NCI-H2196 (cell line): Measurements from ENCODE around the gene SBK1.

Source experiments
- DNase-seq: peaks from one replicate; lab custom pipeline; 2025; ENCODE audit not compliant: unreplicated experiment; lab: John Stamatoyannopoulos, UW

The SBK1 gene

GRCh38 chr16:28280881-28281836, 11.2 kb upstream of the SBK1 start:
- no peak for DNase-seq

GRCh38 chr16:28282045-28282444, 10.3 kb upstream of the SBK1 start:
- DNase-seq: no peak

- DNase-seq: no peak
Measured at GRCh38 chr16:28283173-28283572, 9.2 kb upstream of the SBK1 start.

DNA sequence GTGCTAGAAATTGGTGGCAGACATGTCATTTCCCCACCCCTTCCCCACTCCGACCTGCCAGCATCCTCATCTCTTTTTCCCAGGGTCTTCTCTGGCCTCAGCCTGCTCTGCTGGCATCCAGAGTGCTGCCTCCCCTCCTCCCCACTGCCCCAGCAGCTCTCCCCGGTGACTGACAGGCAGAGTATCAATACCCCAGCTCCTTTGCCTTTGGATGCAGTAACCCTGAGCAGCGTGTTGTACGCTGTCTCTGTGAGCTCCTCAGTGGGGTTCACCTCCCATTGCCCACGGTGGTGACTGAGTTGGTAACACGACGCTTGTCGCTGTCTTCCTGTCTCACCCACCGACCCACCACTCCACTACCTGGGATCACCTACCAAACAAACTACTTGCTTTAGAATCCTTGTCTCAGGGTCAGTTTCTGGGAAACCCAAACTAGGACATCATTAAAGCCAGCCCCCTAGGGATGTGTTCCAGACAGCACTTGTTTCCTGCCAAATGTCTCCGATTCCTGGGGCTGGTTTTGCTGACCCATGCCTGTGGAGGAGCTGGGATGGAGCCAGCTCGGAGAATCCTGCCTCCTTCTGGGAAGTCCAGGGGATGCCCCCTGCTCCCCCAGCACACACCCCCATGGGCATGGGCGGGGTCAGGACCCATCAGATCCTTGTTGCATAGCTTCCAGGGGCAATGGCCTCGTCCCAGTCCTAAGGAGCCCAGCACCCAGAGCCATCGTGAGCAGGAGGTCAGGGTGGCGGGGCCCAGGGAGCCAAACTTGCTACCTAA, 8.3 kb upstream of the SBK1 start:
- DNase-seq: no peak

DNA sequence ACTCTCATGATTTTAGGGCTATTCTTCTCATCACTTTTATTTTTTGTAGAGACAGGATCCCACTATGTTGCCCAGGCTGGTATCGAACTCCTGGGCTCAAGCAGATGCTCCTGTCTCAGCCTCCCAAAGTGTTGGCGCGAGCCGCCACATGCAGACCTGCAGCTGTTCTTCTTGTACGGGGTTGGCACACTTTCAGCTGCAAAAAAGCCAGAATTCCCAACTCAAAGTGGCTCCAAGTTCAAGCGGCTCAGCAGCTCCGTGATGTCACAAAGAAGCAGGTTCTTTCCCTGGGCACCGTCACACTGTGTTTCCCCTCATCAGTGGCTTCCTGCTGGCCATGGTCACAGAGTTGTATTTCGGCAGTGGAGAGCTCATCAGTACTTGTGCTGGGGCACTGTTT, 6.7 kb upstream of the SBK1 start:
- DNase-seq: no peak

- no peak for DNase-seq
Measured at GRCh38 chr16:28288114-28288513, 4.2 kb upstream of the SBK1 start.

GRCh38 chr16:28289048-28289447, 3.3 kb upstream of the SBK1 start:
- no peak for DNase-seq

DNA sequence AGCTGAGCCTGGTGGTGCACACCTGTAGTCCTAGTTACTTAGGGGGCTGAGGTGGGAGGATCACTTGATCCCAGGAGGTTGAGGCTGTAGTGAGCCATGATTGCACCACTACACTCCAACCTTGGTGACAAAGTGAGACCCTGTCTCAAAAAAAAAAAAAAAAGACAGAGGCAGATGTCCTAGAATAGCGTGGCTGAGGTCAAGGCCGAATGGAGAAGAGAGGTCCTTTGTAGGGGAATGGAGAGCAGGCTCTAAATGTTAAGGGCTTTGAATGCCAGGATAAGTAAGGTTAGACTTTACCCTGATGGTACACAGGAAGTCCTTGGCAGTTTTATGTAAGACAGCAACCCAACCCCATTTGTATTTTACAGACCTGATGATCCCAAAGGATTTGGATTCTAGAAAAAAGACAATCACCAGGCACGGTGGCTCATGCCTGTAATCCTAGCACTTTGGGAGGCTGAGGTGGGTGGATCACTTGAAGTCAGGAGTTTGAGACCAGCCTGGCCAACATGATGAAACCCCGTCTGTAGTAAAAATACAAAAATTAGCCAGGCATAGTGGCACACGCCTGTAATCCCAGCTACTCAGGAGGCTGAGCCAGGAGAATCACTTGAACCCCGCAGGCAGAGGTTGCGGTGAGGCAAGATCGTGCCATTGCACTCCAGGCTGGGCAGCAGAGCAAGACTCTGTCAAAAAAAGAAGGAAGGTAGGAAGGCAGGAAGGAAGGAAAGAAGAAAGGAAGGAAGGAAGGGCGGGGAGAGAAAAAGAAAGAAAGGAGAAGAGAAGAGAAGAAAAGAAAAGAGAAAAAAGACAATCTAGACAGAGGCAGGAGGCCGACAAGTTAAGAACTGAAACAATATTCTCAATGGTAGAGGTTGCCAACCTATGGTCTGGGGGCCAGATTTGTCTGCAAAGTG, 2.1 kb upstream of the SBK1 start:
- DNase-seq: no peak

DNA sequence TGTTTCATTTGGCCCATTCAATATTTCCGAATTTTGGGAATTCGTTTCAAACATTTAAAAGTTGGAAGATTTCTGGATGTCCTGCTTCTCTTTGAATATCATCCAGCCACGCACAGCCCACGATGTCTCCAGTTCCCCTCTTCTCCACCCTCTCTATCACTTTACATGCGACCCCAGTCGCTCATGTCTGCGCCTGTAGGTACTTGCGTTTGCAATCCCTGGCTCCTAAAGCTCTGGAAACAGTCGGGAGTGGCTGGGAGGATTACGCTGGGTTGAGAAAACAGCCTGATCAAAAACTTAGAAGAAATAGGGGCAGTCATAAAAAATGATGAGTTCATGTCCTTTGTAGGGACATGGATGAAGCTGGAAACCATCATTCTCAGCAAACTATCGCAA, 1.5 kb upstream of the SBK1 start:
- no peak for DNase-seq

- DNase-seq: peak; percentile 44
Measured at GRCh38 chr16:28292731-28293600, 641 bp downstream of the SBK1 start.

DNA sequence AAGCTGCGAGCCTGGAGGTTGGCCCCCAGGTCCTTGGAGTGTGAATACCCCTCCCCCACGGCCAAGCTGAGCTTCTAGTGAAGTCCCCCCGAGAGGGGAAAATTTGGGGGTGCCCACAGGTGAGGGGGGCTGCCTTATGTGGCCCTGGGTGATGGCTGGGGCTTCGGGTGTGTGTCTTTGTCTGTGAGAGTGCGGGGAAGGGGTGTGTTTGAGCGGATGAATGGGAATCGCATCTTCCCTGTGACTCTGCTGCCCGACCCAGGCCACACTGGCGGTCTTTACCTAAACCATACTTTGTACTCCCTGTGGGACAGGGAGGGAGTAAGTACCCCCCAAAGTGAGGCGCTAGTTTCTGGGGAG, 1.3 kb downstream of the SBK1 start:
- no peak for DNase-seq

DNA sequence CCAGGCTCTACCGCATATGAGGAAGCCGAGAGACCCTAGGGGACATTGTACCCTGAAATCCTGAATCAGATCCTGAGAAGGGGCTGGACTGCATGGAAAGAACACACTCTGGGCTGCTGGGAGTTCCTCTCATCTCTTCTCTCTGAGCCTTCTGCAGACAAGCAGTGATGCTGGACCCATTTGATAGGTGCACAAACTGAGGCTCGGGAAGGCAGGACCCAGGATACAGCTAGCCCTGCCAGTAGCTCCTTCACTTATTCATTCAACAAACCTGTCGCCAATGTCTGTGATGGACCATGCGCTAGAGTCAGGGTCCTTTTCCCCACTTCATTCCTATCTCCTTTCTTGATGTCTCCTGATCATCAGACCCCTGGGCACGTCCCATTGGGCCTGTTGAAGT, 1.9 kb downstream of the SBK1 start:
- DNase-seq: no peak

GRCh38 chr16:28295276-28295675, 3.0 kb downstream of the SBK1 start:
- no peak for DNase-seq

- no peak for DNase-seq
Measured at GRCh38 chr16:28297308-28297707, 5.0 kb downstream of the SBK1 start.

GRCh38 chr16:28297784-28298510, 5.6 kb downstream of the SBK1 start:
- peak; percentile 15 for DNase-seq

DNA sequence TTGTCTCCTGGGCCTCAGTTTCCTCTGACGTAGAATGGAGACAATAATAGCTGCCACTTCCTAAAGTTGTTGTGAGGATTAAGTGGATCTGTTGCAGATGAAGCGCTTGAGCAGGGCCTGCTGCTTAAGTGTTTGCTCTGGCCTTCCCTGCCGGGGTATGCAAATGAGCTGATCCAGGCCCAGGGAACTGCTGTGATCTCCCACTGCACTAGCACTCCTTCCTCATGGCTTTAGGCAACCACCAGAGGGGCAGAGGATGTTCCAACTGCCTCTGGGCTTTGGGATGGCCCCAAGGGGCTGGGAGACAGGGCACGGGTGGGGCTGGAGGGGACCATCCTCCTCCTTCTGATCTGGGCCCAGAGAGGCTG, 6.2 kb downstream of the SBK1 start:
- peak; percentile 10 for DNase-seq

GRCh38 chr16:28300327-28300726, 8.0 kb downstream of the SBK1 start:
- no peak for DNase-seq

DNA sequence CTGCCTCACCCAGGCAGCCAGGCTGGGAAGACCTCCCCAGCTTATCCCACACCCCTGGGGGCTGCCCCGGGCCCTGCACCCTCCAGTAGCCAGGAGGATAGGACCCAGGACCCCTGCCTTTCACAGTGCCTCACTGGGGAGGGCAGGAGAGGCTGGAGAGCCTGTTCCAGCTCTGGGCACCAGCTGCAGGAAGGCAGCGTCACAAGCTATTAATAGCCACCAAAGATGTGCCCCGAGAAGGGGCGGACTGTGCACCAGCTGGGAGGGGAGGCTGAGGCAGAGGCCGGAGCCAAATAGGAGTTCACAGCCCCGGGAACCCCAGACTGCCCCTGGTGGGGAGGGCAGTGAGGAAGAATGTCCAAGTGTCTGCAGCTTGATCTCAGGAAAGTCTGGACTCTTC, 8.8 kb downstream of the SBK1 start:
- no peak for DNase-seq

GRCh38 chr16:28301620-28302019, 9.3 kb downstream of the SBK1 start:
- no peak for DNase-seq

DNA sequence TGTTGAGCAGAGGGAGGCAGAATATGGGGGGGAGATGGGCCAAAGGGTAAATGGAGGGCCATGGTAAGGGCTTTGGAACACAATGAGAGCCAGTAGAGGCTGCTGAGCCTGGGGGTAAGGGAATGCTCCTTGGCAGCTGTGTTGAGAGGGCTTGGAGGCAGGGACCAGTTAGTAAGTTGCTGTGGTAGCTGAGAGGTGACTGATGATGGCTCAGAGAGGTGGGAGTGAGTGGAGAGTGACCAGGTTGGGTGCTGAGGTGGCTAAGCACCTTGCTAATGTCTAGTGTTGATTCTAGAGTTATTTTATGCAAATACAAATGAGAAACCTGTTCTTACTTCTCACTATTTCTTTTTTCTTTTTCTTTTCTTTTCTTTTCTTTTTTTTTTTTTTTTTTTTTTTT, 10.8 kb downstream of the SBK1 start:
- no peak for DNase-seq
